ENCODE data around the gene HSD11B1L. TPM values are rescaled to one million over a fixed set of nuclear protein-coding genes. Genes with fewer than 3 reads are reported as not detected.

HSD11B1L gene
- total RNA-seq, 2 donors from 2014 or later, result 10.3 to 12.6 TPM

DNA sequence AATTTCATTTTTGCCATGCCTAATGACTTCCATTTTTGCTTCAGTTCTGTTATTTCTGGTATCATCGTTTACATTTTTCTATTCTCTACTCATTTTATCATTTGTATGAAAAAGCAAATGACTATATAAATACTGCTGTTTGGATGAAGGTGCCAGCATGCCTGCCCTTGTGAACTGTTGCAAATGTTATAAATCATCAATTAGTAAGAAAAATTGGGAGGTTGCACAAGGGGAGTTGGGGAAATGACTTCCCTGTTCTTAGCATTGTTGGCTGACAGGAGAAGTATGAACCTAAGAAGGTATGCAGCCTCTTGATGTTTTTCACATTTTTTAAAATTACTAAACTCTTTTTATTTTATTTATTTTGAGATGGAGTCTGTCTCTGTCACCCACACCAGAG, 42.9 kb upstream of the HSD11B1L start:
- TF ChIP-seq, protein P1, sequence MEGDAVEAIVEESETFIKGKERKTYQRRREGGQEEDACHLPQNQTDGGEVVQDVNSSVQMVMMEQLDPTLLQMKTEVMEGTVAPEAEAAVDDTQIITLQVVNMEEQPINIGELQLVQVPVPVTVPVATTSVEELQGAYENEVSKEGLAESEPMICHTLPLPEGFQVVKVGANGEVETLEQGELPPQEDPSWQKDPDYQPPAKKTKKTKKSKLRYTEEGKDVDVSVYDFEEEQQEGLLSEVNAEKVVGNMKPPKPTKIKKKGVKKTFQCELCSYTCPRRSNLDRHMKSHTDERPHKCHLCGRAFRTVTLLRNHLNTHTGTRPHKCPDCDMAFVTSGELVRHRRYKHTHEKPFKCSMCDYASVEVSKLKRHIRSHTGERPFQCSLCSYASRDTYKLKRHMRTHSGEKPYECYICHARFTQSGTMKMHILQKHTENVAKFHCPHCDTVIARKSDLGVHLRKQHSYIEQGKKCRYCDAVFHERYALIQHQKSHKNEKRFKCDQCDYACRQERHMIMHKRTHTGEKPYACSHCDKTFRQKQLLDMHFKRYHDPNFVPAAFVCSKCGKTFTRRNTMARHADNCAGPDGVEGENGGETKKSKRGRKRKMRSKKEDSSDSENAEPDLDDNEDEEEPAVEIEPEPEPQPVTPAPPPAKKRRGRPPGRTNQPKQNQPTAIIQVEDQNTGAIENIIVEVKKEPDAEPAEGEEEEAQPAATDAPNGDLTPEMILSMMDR (IDR thresholded peaks at IDR 0.05), result no peak
- Histone ChIP-seq H3K27me3 (no peaks in the 10 kb centered on the region), H3K36me3 (peaks cover 13% of the 10 kb centered on the region), H3K27ac (no peak overlapping the region), H3K9me3 (no peaks in the 10 kb centered on the region), H3K4me3 (no peak overlapping the region), H3K4me1 (peaks cover 0 to 25% of the 10 kb centered on the region in 2 donors)
- DNase-seq (ENCODE audit: low spot score), result no peak

DNA sequence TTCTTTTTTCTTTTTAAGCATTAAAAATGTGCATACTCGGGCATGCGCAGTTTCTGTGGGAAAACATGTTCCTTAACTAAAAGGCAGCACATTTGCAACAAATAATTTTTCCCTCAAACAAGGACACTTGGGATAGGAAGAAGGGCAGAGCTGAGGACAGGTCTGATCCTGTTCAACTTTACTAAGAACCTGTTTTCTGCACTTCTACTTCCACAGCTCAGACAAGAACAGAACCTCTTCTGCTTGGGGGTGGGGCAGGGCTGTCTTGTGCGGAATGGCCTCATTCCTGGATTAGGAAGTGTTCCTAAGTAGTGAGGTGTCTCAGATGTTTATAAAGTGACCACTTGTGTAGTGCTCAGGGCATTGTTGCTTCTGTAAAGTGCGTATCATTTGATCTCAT, 39.7 kb upstream of the HSD11B1L start:
- TF ChIP-seq, protein P1 (IDR thresholded peaks at IDR 0.05), result no peak
- no peak overlapping the region for H3K27ac ChIP-seq
- peaks cover 40% of the 10 kb centered on the region for H3K36me3 ChIP-seq
- H3K4me1 ChIP-seq, result peaks cover 0 to 13% of the 10 kb centered on the region in 2 donors
- H3K27me3 ChIP-seq, result no peaks in the 10 kb centered on the region
- H3K4me3 ChIP-seq, result no peak overlapping the region
- H3K9me3 ChIP-seq, result no peaks in the 10 kb centered on the region
- DNase-seq (ENCODE audit: low spot score), result no peak

DNA sequence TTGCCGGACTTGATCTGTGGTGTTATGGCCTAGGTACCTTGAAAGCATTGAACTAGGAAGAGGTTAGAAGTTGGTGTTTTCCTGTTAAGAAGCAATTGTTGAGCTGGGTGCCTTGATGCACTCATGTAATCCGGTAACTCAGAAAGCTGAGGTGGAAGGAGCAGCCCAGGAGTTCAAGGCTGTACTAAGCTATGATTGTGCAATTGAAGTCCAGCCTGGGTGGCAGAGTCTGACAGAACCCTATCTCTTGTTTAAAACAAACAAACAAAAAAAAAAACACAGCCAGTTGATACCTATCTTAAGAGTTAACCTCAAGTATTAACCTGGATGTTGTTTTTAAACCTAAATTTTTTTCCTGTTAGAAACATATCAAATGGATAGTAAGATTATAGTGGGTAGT, 38.6 kb upstream of the HSD11B1L start:
- peaks cover 0 to 13% of the 10 kb centered on the region in 2 donors for H3K4me1 ChIP-seq
- TF ChIP-seq, protein P1 (IDR thresholded peaks at IDR 0.05), result no peak
- H3K27ac ChIP-seq, result no peak overlapping the region
- no peaks in the 10 kb centered on the region for H3K27me3 ChIP-seq
- no peak for DNase-seq (ENCODE audit: low spot score)
- H3K9me3 ChIP-seq, result no peaks in the 10 kb centered on the region
- no peak overlapping the region for H3K4me3 ChIP-seq
- peaks cover 50% of the 10 kb centered on the region for H3K36me3 ChIP-seq

DNA sequence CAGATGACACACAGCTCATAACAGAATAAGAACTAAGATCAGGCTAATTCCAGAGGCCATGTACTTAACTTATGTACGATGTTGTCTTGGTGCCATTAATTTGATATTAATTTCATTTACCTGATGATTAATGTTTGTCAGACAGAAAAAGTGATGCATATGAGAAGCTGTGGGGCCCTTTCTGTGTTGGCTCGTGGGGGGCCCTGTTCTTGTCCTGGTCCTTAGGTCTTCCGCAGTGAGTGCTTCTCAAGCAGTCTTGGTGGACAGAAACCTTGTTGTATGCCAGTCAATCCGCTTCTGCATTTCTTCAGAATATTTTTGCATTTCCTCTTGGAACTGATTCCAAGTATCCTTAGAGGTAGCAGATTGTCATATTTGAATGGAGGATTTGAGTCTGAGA, 37.8 kb upstream of the HSD11B1L start:
- Histone ChIP-seq H3K36me3 (peaks cover 58% of the 10 kb centered on the region), H3K27ac (no peak overlapping the region), H3K9me3 (no peaks in the 10 kb centered on the region), H3K4me3 (no peak overlapping the region), H3K4me1 (peaks cover 0 to 6% of the 10 kb centered on the region in 2 donors), H3K27me3 (no peaks in the 10 kb centered on the region)
- TF ChIP-seq, protein P1 (IDR thresholded peaks at IDR 0.05), result no peak
- DNase-seq (ENCODE audit: low spot score), result no peak

DNA sequence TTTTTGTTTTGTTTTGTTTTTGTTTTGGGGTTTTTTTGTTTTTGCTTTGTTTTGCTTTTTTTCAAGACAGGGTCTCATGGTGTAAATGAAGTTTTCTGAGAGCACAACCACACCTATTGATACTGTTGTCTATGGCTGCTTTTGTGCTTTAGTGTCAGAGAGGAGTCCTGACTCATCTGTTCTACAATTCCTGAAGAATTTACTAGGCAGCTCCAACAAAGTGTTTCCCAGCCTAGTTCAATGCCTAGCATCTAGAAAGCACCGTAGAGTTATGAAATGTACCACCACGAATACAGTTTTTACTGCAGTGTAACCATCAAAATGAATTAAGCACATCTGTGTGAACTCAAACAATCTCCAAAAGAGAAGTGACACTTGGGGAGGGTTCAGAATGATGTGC, 36.8 kb upstream of the HSD11B1L start:
- DNase-seq (ENCODE audit: low spot score), result no peak
- Histone ChIP-seq H3K27me3 (no peaks in the 10 kb centered on the region), H3K4me3 (no peak overlapping the region), H3K36me3 (peaks cover 64% of the 10 kb centered on the region), H3K27ac (no peak overlapping the region), H3K4me1 (peaks cover 0 to 4% of the 10 kb centered on the region in 2 donors), H3K9me3 (no peaks in the 10 kb centered on the region)
- TF ChIP-seq, protein P1 (IDR thresholded peaks at IDR 0.05), result no peak

DNA sequence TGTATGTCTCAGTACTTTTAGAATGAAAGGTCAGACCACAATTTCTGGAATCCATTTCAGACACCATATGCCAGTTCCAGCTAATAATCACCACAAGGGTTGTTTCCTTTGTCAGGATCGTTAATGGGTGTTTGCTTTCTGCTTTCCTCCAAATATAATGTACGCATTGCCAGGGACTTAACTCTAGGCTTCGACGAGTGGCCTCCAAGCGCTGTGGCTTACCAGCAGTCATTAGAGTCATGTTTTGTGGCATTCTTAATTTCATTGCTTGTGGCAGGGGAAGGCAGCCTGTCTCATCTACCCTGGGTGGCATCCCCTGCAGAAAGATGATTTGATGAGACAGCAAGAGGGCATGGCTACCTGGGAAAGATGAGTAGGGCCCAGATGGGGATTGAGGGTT, 35.4 kb upstream of the HSD11B1L start:
- Histone ChIP-seq H3K27ac (no peak overlapping the region), H3K27me3 (no peaks in the 10 kb centered on the region), H3K36me3 (peaks cover 74% of the 10 kb centered on the region)

More for the DNA sequence above, 35.4 kb upstream of the HSD11B1L start:
- TF ChIP-seq, protein P1 (IDR thresholded peaks at IDR 0.05), result no peak
- Histone ChIP-seq H3K9me3 (no peaks in the 10 kb centered on the region), H3K4me1 (peaks cover 0 to 4% of the 10 kb centered on the region in 2 donors), H3K4me3 (no peak overlapping the region)
- no peak for DNase-seq (ENCODE audit: low spot score)

Measured in right atrium auricular region (tissue), 2 donors.